ENCODE results near the gene TPST1. TPM values are rescaled to one million over a fixed set of nuclear protein-coding genes. Genes with fewer than 3 reads are reported as not detected.
"Not testable (repeated sequence)": the region's sequence is repeated elsewhere in the genome, so short reads cannot be mapped to it uniquely, and the experiment has no call there.

TPST1 gene
- total and polyA plus RNA-seq, 3 experiments from 2014 or later = 1.7 to 2.7 (median 1.9) TPM

DNA sequence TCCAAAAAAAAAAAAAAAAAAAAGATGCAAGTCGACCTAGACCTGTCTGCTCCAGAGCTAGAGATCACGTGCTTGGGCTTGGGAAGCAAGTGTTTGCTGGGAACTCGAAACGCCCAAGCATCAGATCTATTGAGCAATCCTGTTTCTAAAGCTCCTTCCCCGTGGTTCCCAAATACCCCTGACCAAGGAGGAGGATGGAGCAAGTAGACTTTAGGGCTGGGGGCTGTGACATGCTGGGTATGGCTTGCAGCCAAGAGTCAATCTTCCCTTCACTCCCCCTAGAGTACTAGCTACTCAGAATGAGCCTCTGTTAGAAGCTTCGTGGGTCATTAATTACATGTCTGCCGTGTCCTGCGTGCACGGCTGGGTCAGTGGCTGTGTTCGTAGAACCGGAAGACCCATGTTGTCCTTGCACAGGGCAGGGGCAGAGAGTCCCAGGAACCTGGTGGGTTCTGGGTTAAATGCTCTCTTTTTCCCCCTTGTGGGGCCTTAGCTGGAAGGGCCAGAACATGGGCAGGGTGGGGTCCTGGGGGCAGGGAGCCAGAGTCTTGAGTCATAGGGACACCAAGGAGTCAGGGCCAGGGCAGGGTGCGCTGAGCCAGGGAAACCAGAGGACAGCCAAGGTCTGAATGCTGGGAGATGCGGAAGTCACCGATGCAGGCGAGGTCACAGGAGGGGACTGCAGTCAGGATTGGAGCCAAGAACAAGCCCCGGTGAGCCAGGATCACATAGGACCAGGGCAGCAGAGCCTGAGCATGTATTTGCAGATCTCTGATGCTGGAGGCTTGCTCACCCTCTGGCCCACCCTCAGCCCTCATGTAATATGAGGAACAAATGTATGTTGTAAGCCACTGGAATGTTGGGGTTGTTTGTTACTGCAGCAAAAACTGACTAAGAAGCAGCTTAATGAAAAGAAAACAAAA is 34.6 kb upstream of the TPST1 start:
- ChIA-PET POLR2A (no interaction called here), CTCF (interaction anchor here (0.6 kb wide), 1 partner anchor 1016 kb away, joined by 3 read pairs; no protein-coding TSS in a partner anchor)
- Mint-ChIP-seq H3K4me3 (peak overlapping the region in 1 of 7 donors; percentile 13), H3K4me1 (no peaks in the 10 kb centered on the region), H3K9me3 (no peaks in the 10 kb centered on the region), H3K36me3 (no peaks in the 10 kb centered on the region), H3K27me3 (peaks cover 0 to 4% of the 10 kb centered on the region in 2 donors), H3K27ac (no peak overlapping the region)
- Histone ChIP-seq H3K27ac (ENCODE audit: low read depth, low read length) (no peak overlapping the region), H3K9me3 (ENCODE audit: low read length) (no peaks in the 10 kb centered on the region), H3K27me3 (ENCODE audit: insufficient read depth, low read length, poor library complexity, severe bottlenecking) (no peaks in the 10 kb centered on the region), H3K4me1 (ENCODE audit: insufficient read depth, low read length) (no peaks in the 10 kb centered on the region), H3K4me3 (ENCODE audit: low read length) (no peak overlapping the region), H3K36me3 (ENCODE audit: insufficient read depth, low read length) (no peaks in the 10 kb centered on the region)
- no peak for DNase-seq

DNA sequence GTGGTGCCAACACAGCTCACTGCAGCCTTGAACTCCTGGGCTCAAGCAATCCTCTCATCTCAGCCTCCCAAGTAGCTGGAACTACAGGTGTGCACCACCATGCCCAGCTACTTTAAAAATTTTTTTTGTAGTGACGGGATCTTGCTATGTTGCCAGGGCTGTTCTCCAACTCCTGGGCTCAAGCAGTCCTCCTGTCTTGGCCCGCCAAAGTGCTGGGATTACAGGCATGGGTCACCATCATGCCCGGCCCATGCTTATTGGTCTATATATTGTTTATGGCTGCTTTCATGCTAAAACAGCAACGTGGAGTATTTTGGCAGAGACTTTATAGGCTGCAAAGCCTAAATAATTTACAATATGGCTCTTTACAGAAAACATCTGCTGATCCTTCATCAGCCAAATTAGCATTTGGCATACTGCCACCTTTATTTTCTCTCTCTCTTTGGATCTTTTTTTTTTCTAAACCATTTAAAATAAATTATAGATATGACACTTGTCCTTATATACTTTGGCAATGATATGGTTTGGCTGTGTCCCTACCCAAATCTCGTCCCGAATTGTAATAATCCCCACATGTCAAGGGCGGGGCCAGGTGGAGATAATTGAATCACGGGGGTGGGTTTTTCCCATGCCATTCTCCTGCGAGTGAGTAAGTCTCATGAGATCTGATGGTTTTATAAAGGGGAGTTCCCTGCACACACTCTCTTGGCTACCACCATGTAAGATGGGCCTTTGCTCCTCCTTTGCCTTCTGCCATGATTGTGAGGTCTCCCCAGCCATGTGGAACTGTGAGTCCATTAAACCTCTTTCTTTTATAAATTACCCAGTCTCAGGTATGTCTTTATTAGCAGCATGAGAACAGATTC is 32.4 kb upstream of the TPST1 start:
- H3K9me3 Mint-ChIP-seq; H3K27me3 Mint-ChIP-seq; H3K9me3 ChIP-seq (ENCODE audit: low read length); DNase-seq; H3K27ac ChIP-seq (ENCODE audit: low read depth, low read length); H3K36me3 Mint-ChIP-seq; H3K4me1 Mint-ChIP-seq; H3K4me1 ChIP-seq (ENCODE audit: insufficient read depth, low read length); POLR2A ChIA-PET; CTCF ChIA-PET; H3K36me3 ChIP-seq (ENCODE audit: insufficient read depth, low read length); H3K4me3 ChIP-seq (ENCODE audit: low read length); H3K27ac Mint-ChIP-seq; H3K27me3 ChIP-seq (ENCODE audit: insufficient read depth, low read length, poor library complexity, severe bottlenecking): not testable (repeated sequence)
- peak overlapping the region in 1 of 7 donors; percentile 1 for H3K4me3 Mint-ChIP-seq

GRCh38 chr7:66173856-66174255 is 31.3 kb upstream of the TPST1 start:
- ChIA-PET POLR2A (no interaction called here), CTCF (no interaction called here)
- H3K27me3 ChIP-seq (ENCODE audit: insufficient read depth, low read length, poor library complexity, severe bottlenecking) = no peaks in the 10 kb centered on the region
- H3K4me1 ChIP-seq (ENCODE audit: insufficient read depth, low read length) = no peaks in the 10 kb centered on the region
- Mint-ChIP-seq H3K4me1 (no peaks in the 10 kb centered on the region), H3K27ac (peak overlapping the region in 1 of 8 donors; percentile 43), H3K4me3 (no peak overlapping the region), H3K36me3 (no peaks in the 10 kb centered on the region), H3K27me3 (peaks cover 0 to 11% of the 10 kb centered on the region in 2 donors), H3K9me3 (no peaks in the 10 kb centered on the region)
- H3K36me3 ChIP-seq (ENCODE audit: insufficient read depth, low read length) = no peaks in the 10 kb centered on the region
- no peak overlapping the region for H3K27ac ChIP-seq (ENCODE audit: low read depth, low read length)
- DNase-seq = no peak
- no peak overlapping the region for H3K4me3 ChIP-seq (ENCODE audit: low read length)
- no peaks in the 10 kb centered on the region for H3K9me3 ChIP-seq (ENCODE audit: low read length)

DNA sequence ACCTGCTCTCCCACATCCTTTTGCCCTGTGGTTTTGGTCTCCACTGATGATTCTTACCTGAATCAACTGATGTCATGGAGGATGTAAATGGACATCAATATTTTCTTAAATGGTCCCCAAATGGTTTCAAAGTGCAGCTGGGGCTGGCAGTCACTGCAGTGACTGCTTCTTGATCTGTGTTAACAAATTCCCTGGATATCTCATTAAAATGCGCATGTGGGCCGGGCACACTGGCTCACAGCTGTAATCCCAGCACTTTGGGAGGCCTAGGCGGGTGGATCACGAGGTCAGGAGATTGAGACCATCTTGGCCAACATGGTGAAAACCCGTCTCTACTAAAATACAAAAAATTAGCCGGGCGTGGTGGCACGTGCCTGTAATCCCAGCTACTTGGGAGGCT is 30.1 kb upstream of the TPST1 start:
- POLR2A ChIA-PET = interaction anchor here (0.7 kb wide), 1 partner anchor 763 kb away, joined by 5 read pairs; no protein-coding TSS in a partner anchor

DNA sequence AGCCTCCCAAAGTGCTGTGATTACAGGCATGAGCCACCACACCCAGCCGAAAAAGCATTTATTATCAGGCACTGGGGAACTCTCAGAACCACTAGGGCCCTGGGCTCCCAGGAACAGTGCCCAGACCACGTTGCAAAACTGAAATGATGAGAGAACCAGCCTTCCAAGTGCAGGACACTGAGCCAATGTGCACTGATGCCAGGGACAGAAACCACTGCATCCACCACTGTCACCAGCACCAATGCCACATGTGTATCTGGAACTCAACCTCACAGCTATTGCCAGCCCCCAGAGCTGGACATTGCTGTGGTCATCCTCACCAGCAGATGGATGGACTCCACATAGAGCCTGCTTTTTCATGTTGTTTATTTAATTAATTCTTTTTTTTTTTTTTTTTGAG is 28.2 kb upstream of the TPST1 start:
- Mint-ChIP-seq H3K4me1 (no peaks in the 10 kb centered on the region), H3K36me3 (no peaks in the 10 kb centered on the region), H3K9me3 (no peaks in the 10 kb centered on the region), H3K27me3 (peaks cover 0 to 9% of the 10 kb centered on the region in 2 donors), H3K27ac (no peak overlapping the region), H3K4me3 (no peak overlapping the region)
- Histone ChIP-seq H3K9me3 (ENCODE audit: low read length) (no peaks in the 10 kb centered on the region), H3K4me1 (ENCODE audit: insufficient read depth, low read length) (no peaks in the 10 kb centered on the region), H3K27me3 (ENCODE audit: insufficient read depth, low read length, poor library complexity, severe bottlenecking) (no peaks in the 10 kb centered on the region), H3K4me3 (ENCODE audit: low read length) (no peak overlapping the region), H3K27ac (ENCODE audit: low read depth, low read length) (no peak overlapping the region), H3K36me3 (ENCODE audit: insufficient read depth, low read length) (no peaks in the 10 kb centered on the region)
- ChIA-PET CTCF (no interaction called here), POLR2A (no interaction called here)
- no peak for DNase-seq

More for the DNA sequence above, 30.1 kb upstream of the TPST1 start:
- H3K4me1 Mint-ChIP-seq; H3K9me3 Mint-ChIP-seq; H3K4me3 Mint-ChIP-seq; H3K4me3 ChIP-seq (ENCODE audit: low read length); CTCF ChIA-PET; H3K36me3 ChIP-seq (ENCODE audit: insufficient read depth, low read length); H3K27me3 ChIP-seq (ENCODE audit: insufficient read depth, low read length, poor library complexity, severe bottlenecking); H3K27me3 Mint-ChIP-seq; H3K27ac Mint-ChIP-seq; DNase-seq; H3K4me1 ChIP-seq (ENCODE audit: insufficient read depth, low read length); H3K36me3 Mint-ChIP-seq; H3K9me3 ChIP-seq (ENCODE audit: low read length); H3K27ac ChIP-seq (ENCODE audit: low read depth, low read length): not testable (repeated sequence)

DNA sequence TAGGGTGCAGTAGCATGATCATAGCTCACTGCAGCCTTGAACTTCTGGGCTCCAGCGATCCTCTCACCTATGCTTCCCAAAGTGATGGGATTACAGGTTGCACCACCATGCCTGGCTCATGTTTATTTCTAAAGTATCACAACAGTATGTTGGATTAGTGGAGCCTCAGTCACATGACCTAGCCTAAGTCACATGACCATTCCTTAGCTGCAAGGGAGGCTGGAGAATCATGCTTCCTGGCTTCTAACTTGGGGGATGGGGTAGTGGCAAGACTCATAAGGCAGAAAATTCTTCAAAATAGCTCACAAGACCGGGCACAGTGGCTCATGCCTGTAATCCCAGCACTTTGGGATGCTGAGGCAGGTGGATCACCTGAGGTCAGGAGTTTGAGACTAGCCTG is 26.9 kb upstream of the TPST1 start:
- Histone ChIP-seq H3K27me3 (ENCODE audit: insufficient read depth, low read length, poor library complexity, severe bottlenecking) (no peaks in the 10 kb centered on the region), H3K36me3 (ENCODE audit: insufficient read depth, low read length) (no peaks in the 10 kb centered on the region), H3K9me3 (ENCODE audit: low read length) (no peaks in the 10 kb centered on the region), H3K27ac (ENCODE audit: low read depth, low read length) (no peak overlapping the region), H3K4me3 (ENCODE audit: low read length) (no peak overlapping the region), H3K4me1 (ENCODE audit: insufficient read depth, low read length) (no peaks in the 10 kb centered on the region)
- no peaks in the 10 kb centered on the region for H3K36me3 Mint-ChIP-seq
- POLR2A ChIA-PET = no interaction called here
- no peaks in the 10 kb centered on the region for H3K4me1 Mint-ChIP-seq
- no peak overlapping the region for H3K4me3 Mint-ChIP-seq
- no peak for DNase-seq
- no peak overlapping the region for H3K27ac Mint-ChIP-seq
- CTCF ChIA-PET = interaction anchor here (1.6 kb wide), 1 partner anchor 27 kb away, joined by 3 read pairs; the partner anchor contains the start of gene TPST1
- peaks cover 0 to 9% of the 10 kb centered on the region in 2 donors for H3K27me3 Mint-ChIP-seq
- no peaks in the 10 kb centered on the region for H3K9me3 Mint-ChIP-seq

DNA sequence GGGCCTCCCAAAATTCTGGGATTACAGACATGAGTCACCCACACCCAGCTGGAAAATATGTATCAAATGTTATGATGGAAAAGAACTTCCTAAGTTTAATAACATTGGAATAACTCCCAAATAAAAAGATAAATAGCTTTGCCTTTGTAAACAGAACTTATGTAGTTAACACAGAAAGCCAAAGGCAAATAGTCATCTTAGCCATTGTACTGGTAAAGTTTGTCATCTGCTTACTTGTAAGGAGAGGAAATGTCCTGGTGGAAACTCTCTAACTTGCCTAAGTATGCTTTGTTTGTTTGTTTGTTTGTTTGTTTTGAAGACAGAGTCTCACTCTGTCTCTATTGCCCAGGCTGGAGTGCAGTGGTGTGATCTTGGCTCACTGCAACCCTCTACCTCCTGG is 23.8 kb upstream of the TPST1 start:
- H3K36me3 ChIP-seq (ENCODE audit: insufficient read depth, low read length) = no peaks in the 10 kb centered on the region
- H3K27ac ChIP-seq (ENCODE audit: low read depth, low read length) = no peak overlapping the region
- H3K27me3 ChIP-seq (ENCODE audit: insufficient read depth, low read length, poor library complexity, severe bottlenecking) = no peaks in the 10 kb centered on the region
- H3K9me3 ChIP-seq (ENCODE audit: low read length) = no peaks in the 10 kb centered on the region
- Mint-ChIP-seq H3K36me3 (no peaks in the 10 kb centered on the region), H3K27ac (peak overlapping the region in 1 of 8 donors; percentile 26), H3K9me3 (peaks cover 0 to 2% (median 0%) of the 10 kb centered on the region in 5 donors), H3K4me1 (no peaks in the 10 kb centered on the region), H3K27me3 (peaks cover 4 to 9% of the 10 kb centered on the region in 2 donors), H3K4me3 (no peak overlapping the region)
- H3K4me3 ChIP-seq (ENCODE audit: low read length) = no peak overlapping the region
- CTCF ChIA-PET = no interaction called here
- no peak for DNase-seq
- POLR2A ChIA-PET = no interaction called here
- H3K4me1 ChIP-seq (ENCODE audit: insufficient read depth, low read length) = no peaks in the 10 kb centered on the region

DNA sequence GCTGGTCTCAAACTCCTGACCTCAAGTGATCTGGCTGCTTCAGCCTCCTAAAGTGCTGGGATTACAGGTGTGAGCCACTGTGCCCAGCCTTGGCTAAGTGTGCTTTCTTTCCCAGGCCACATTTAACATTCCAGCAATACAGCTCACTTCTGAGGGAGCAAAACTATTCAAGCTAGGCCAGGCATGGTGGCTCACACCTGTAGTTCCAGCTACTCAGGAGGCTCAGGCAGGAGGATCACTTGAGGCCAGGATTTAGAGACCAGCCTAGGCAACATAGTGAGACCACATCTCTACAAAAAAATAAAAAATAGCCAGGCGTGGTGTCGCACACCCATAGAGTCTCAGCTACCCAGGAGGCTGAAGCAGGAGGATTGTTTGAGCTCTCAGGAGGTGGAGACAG is 23.3 kb upstream of the TPST1 start:
- no peak overlapping the region for H3K27ac ChIP-seq (ENCODE audit: low read depth, low read length)
- DNase-seq = no peak
- H3K36me3 Mint-ChIP-seq = no peaks in the 10 kb centered on the region
- CTCF ChIA-PET = no interaction called here
- H3K27me3 ChIP-seq (ENCODE audit: insufficient read depth, low read length, poor library complexity, severe bottlenecking) = no peaks in the 10 kb centered on the region
- POLR2A ChIA-PET = no interaction called here
- no peaks in the 10 kb centered on the region for H3K36me3 ChIP-seq (ENCODE audit: insufficient read depth, low read length)
- H3K4me3 ChIP-seq (ENCODE audit: low read length) = no peak overlapping the region
- no peaks in the 10 kb centered on the region for H3K4me1 ChIP-seq (ENCODE audit: insufficient read depth, low read length)
- no peaks in the 10 kb centered on the region for H3K9me3 ChIP-seq (ENCODE audit: low read length)
- no peaks in the 10 kb centered on the region for H3K4me1 Mint-ChIP-seq
- peaks cover 0 to 2% (median 0%) of the 10 kb centered on the region in 5 donors for H3K9me3 Mint-ChIP-seq
- H3K27ac Mint-ChIP-seq = peak overlapping the region in 1 of 8 donors; percentile 19
- H3K4me3 Mint-ChIP-seq = no peak overlapping the region
- H3K27me3 Mint-ChIP-seq = peaks cover 4 to 9% of the 10 kb centered on the region in 2 donors

All from CD8-positive, alpha-beta memory T cell (primary cell).